ENCODE measurements around the gene ADA.

Gene ADA

DNA sequence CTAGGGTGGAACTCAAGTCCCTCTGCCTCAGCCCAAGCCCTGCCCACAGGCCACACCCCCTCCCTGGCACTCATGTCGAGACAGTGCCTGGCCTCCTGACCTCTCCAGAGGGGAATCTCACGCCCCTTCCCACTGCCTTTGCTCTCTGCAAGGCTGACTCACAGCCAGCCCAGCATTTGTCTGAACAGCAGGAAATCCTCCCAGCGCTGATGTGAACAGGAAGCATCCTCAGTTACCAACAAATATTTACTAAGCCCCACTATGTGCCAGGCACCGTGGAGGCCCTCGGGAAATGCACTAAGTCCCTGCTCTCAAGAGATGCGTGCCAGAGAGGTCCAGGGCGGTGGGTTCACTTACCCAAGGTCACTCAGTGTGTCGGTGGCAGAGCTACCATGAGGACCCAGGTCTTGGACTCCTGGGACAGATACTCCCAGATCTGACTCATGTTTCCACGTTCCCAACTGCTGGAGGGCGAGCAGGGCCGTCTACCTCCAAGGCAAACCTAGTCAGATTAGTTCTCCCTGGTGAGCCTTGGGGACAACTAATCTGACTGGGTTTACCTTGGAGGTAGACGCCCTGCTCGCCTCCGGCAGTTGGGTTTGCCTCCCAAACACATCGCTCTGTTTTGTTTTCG lies 7.8 kb downstream of the ADA start:
- peak; percentile 85 for DNase-seq

DNA sequence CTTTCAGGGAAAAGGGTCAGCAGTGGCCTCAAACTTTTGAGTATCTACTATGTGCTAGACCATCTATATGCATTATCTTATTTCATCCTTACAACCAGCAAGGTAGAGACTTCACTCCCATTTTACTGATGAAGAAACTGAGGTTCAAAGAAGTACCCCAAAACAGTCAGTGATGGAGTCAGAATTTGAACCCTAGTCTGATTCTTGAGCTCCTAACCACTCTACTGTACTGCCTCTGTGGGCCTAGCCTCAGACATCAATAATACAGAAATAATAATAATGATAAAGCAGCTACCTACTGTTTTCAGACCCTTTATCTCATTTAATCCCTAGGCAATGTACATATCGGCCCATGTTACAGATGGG lies 8.4 kb downstream of the ADA start:
- DNase-seq: no peak

DNA sequence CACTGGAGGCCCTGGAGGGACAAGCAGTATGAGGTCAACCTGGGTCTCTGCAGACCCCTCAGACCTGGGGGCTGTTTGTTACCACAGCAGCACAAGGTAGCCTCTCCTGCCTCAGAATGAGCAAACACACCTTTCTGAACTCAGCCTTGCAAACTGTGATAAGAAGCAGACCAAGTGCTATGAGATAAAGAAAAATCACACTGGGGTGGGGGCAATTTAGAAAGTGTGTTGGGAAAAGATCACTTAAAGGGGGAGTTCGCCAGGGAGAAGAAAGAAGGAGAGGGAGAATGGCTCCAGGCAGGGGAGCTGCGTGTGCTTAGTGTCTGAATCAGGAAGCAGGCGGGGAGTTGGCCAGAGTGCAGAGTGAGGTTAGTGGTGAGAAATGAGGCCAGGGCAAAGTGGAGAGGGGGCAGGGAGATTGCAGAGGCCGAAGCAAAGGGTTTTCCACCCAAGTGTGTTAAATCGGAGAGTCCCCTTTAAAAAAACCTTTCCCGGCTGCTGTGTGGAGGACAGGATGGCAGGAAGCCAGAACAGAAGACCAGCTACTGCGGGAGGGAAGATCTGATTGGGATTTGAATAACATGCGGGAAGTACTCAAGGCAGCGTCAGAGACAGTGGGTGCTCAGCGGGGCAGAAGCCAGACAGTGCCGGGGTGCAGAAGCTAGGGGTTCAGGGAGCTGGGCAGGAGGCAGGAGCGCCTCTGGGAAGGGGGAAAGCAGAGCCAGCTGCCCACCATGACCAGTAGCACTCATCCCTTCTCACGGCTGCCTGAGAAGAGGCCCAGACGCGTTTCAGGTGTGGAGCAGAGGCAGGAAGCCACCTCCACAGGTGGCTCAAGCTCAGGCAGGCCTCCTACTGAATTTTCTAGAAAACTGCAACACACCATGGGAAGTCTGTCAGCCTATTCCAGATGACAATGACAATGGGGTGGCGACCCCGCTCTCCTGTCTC lies 9.0 kb downstream of the ADA start:
- peak; percentile 90 for DNase-seq

DNA sequence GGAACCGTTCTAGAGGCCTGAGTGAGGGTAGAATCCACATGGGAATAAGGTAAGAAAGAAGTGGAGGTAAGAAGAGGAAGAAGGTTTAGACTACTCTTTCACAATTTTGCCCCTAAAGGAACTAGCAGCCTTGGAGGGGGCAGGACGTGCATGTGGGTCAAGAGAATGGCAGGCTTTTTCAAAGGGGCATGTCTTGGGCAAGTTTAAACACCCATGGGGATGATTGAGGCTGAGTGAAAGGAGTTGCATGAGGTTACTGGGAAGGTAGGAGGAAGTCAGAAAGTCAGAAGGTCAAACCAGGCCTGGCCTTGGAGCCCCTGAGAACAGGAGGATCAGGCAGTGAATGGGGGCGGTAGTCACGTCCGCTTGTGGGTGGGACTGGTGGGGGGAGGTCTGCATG lies 10.2 kb downstream of the ADA start:
- no peak for DNase-seq

DNA sequence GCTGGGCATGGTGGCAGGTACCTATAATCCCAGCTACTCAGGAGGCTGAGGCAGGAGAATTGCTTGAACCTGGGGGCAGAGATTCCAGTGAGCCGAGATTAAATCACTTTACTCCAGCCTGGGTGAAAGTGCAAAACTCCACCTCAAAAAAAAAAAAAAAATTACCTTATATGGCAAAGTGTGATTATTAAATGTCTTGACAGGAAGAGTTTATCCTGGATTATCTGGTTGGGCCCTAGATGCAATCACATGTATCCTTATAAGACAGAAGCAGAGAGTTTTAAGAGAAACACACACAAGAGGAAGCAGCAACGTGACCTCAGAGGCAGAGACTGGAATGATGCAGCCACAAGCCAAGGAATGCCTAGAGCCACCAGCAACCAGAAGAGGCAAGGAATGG lies 11.0 kb downstream of the ADA start:
- no peak for DNase-seq

DNA sequence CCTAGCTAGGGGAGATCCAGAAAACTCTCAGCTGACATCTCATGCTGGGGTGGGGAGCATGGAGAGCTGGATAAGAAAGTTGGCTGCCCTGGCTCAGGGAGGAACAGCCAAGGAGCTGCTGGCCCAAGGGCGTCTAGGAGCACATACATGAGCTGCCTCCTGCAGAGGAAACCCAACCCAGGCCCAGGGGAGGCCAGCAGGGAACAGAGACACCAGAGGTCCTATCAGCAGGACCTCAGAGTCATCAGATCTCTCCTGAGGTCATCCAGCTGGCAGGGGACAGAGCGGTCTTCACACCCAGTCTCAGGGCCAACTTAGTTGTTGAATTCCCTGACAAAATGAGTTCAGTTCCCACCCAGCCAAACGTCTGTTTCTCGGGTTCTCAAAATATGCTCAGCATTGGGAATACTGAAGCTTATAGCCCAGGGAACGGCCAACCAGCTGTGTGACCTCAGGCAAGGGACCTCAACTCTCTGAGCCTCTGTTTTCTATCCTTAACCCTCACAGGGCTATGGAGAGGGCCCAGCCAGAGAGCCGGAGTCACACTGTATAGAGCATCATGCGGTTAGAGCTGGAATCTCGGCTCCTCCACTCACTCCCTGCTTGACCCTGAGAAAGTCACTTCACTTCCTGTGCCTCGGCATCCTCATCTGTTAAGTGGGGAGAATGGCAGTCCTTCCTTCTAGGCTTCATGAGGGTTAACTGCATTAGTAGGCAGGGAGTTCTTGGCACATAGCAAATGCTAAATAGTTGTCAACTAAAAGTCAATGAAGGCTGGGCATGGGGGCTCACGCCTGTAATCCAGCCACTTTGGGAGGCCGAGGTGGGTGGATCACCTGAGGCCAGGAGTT lies 13.8 kb downstream of the ADA start:
- no peak for DNase-seq

DNA sequence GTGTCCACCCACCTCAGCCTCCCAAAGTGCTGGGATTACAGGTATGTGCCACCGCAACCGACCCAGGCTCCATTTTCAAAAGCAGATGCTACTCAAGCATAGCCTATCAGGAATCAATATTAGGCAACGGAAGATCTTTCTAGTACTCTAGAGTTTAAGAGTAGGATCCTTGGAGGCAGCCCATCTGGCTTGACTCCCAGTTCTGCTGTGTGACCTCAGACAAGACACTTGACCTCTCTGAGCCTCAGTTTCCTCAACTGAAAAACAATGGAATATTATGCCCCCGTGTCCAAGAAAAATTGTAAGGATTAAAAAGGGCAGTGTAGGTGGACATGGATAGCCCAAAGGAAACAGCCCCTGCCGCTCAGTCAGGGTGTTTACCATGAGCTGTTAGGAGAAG lies 14.5 kb downstream of the ADA start:
- no peak for DNase-seq

DNA sequence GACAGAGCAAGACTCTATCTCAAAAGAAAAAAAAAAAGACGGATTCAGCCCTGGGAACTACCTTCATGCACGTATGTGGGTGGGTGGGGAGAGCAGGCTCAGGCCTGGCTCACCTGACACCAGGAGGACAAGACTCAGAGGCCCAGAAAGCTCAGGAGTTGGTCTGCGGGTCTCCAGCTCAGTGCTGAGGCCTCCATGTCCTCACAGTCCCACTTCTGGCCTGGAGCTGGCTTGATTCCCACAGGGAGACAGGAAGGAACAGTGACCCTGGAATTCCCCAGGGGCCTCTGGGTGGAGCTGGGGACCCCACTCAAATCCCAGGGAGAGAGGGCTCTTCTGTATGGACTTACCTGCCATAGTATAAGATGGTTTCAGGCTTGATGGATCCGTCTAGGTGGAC lies 15.6 kb downstream of the ADA start:
- no peak for DNase-seq

DNA sequence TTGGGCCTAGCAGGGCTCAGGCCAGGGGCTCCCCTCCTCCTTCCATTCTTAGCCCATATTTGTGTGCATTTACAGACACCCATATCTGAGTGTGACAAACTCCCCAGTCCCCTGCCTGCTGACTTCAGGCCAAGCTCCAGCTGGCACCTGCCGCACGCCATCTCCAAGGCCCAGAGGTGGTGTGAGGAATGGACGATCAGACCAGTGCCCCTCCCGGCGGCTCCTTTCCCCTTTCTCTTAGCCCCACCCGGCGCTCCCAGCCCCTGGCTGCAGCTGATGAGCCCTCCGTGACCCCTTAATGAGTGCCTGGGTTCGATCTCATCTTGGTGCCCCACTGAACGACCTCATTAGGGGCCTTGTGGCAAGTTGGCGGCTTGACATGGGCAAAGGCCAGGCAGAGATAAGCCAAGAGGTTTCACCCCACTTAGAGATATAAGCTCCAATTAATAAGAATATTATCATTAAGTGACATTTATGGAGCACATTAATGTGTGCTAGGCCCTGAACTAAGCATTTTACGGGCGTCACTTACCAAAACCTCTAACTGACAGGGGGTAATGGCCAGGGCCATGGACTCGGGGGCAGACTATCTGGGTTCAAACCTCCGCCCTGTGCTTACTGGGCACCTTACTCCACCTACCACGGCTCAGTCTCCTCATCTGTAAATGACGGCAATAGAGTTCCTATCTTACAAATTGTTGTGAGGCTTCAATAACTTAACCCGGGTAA lies 17.5 kb downstream of the ADA start:
- DNase-seq: no peak

DNA sequence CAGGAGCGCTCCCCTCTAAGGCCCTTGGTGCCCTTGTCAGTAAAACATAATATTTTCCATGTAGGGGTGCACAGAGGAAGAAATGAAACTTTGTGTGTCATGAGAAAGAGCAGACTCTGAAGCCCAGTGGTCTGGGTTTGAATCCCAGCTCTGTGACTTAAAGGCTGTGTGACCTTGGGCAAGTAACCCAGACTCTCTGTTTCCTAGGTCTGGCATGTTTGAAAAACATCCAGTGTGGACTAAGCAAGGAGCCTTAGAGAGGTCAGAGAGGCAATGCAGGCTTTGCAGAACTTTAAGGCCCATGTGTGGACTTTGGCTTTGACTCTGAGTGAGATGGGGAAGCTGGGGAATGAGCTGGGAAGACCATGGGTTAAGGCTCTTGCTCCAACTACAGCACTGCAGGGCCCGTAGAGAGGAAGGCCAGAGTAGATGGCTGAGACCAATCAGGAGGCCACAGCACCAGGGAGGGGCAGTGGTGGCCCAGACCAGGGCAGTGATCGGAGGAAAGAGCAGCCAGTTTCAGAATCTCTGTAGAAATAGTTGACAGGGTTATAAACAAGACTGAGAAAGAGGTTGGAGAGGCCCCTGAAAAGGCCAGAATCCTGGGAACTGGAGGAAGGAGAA lies 18.2 kb downstream of the ADA start:
- no peak for DNase-seq

DNA sequence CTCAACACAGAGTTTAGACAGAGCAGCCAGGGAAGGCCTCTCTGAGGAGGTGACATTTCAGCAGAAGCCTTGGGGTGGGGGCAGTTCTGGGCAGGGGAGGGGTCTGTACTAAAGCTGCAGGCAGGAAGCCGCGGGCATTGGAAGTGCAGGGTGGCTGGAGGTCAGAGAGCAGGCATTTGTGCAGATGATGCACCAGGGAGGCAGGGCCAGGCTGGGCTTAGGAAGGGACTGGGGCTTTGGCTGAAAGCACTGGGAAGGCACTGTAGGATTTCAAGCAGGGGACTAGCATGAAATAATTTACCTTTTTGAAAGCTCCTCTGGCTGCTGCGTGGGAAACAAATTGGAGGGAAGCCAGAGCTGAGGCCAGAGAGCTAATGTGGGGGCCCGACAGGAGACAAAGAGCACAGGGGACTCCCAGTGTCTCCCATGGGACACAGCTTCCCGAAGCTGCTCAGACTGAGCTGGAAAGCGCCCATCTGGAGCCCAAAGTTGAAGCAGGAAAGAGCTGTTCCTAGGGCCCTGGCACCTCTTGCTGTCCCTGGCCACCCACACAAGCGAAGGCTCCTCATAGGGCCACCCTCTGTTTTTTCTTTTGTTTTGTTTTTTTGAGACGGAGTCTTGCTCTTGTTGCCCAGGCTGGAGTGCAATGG lies 19.3 kb downstream of the ADA start:
- DNase-seq: no peak

DNA sequence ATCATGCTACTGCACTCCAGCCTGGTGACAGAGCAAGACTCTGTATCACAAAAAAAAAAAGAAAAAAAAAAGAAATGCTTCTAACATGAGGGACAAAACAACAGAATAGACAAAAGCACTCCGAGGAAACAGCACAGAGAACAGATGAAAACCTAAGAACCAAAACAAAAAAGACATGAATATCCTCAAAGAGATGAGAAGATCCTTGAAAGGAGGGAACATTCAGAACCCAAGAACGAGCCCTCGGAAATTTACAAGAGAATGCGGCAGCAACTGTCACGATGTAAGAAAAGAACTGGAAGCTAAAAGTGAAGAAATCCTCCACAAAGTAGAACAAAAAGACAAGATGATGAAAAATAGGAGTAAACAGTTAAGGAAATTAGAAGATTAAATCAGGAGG lies 21.2 kb downstream of the ADA start:
- DNase-seq: no peak

DNA sequence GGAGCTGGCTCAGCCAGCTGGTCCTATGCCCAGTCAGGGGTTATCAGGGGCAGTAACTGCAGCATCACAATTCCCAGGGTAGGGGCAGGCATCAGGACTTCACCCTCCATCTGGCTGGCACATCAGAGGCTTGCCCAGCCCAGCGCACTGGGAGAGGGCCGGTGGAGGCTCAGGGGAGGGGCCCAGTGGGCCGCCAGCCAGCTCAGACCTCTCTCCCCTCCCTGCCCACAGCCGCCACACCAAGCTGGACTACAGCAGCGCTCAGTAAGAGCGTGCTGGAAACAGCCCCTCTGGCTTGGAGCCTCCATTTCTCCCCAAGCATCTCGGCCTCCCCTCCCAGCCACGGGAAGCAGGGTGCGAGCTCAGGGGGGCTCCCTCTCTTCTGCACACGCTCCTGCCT lies 22.0 kb downstream of the ADA start:
- DNase-seq: no peak

DNA sequence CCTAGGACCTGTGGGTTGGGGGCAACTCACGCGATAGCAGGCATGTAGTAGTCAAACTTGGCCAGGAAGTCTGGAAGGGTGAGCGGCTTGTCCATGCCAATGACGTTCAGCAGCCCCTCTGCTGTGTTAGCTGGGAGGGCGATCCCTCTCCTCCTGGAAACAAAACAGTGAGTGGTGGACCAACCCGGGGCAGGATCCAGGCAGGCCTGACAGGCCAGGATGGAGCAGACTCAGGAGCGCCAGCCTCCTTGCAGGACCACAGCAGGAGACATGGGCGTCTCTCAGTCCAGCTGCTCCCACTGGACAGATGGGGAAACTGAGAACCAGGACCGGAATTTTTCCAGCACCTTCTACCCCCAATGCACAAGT lies 22.5 kb downstream of the ADA start:
- no peak for DNase-seq

DNA sequence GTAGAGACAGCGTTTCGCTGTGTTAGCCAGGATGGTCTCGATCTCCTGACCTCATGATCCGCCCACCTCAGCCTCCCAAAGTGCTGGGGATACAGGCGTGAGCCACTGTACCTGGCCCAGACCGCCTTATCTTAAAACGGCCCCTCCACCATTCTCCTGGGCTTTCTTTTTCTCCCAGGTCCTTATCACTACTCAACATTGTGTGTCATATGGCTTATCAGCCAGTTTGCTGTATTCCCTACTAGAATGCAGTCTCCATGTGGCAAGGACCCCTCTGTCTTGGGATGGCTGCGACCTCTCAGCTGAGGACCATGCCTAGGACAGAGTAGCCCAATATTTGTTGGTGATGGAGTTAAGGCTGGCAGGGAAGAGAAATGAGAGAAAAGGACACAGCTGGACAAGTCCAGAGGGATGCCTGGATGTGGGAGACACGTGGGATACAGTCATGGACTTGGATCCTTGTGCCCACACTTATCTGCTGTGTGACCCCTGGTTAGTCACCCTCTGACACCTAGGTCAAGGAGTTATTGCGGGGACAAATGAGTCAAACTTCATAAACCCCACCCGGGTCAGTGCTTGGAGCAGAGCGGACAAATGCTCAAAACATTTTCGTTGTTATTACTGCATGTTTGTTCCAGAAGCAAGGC lies 24.0 kb downstream of the ADA start:
- no peak for DNase-seq

DNA sequence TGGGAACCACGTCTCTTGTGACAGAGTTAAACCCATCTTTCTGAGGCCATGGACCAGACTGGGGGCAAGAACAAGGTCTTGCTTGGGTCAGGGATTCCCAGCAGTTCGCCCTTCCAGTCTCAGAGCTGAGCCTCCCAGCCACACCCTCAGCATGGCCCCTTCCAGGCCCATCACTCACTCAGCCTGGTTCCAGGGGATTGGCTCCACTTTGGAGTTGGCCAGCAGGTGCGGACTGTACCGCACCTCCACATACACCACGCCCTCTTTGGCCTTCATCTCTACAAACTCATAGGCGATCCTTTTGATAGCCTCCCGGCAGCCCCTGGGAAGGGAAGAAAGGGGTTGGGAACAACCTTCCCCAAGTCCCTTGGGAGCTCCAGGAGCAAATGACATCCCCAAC lies 25.2 kb downstream of the ADA start:
- DNase-seq: no peak

DNA sequence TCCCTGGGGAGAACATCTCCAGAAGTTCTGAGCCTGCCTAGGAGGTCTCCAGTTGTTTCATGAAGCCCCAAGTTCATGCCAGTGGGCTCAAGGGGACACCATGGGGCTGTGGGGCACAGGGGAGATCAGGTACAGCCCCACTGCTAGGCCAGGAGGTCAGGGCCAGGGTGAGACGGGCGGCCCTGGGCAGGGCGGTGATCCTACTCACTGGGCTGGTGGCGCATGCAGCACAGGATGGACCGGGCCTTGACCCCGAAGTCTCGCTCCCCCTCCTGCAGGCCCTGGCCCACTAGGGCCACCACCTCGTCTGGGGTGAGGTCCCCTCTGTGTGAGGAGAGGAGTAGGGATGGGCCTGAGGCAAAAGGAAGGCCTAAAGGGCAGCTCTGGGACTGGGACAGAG lies 26.1 kb downstream of the ADA start:
- no peak for DNase-seq

DNA sequence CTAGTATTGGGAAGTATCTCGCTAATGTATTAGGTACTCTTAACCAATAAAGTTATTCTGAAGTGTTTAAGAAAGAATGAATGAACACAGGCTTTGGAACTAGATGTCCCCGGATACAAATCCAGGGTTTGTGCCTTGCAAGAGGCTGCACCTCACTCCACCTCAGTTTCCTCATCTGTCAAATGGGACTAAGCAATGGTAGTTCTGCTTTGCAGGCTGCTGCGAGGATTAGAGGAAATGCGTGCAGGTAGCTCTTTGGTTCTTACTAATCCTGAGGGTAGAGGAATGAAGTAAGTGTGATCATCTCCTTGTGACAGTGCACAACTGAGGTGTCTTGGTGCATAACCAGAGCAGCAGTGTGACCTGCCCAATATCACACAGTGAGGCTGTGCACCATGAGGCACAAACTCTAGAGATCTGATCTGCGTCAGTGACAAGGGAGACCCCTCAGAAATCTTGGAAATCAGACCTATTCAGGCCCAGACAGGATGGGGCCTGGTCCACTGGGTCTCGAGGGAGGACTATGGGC lies 26.7 kb downstream of the ADA start:
- no peak for DNase-seq

DNA sequence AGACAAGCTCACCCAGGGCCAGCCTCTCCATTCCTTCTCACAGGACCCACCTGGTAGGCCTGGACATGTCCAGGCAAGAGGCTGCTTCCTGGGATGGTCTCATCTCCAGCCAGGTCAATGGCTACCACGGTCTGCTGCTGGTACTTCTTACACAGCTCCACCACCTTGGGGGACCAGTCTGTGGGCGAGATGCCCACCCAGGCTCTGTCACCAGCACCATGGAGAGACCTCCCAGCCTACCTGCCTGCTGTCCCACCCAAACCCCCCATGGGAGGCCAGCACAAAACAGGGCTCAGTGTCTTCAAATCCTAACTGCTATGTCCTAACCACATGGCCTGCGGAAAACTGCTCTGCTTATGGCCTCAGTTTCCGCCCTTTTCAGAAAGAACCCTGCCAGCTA lies 27.3 kb downstream of the ADA start:
- DNase-seq: no peak

DNA sequence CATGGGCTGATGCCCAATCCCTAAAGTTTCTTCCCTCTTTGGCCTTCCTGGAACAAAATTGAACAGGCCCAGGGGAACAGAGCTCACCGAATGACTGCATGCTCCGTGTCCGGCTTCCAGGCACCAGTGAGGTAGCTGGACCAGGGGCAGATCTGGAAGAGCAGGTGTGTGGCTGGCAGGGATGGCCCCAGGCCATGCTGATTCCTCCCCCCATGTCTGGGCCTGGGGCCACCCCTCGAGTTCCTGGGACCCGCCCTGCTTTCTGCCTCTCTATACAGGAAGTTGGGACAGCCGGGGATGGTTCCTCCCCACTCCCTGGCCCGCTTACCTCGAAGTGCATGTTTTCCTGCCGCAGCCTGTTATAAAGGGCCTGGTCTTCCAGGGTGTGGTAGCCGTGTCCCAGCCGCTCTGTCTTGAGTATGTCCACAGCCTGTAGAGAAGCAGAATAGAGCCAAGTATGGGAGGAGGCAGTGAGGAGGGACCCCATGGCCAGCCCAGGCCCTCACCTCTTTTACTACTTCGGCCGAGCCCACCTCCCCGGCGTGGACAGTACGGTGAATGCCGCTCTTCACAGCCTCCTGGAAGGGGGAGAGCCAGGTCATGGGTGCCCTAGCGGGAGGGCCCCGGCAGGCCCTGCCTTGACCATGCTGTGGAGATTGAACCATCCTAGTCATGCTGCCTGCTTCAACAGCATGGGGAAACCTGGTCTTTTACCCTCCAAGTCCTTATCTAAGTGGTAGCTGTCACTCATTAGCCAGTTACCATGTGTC lies 28.8 kb downstream of the ADA start:
- DNase-seq: no peak

Data from fibroblast of skin of right biceps (primary cell).